Prostate gland (tissue), 2 donors: ENCODE data around the gene STEAP3. TPM values are rescaled to one million over a fixed set of nuclear protein-coding genes. Genes with fewer than 3 reads are reported as not detected.

Source experiments
- DNase-seq: peaks from one replicate; pipeline ENCODE4 v3.0.0-alpha.2; 2019; ENCODE audit warnings: low spot score
- H3K27ac ChIP-seq, 2 donors: fragments of 200-600 bp; sonication (generic); 2 replicates each; pipeline ENCODE4 v1.5.1; 2017 to 2019
- H3K27me3 ChIP-seq: fragments of 200-600 bp; sonication (generic); replicated peaks from 2 replicates; pipeline ENCODE4 v1.5.1; 2019; ENCODE audit not compliant: insufficient read depth
- H3K36me3 ChIP-seq, 2 donors: fragments of 200-600 bp; sonication (generic); 1 replicate in 1 of 2; 2 replicates in 1 of 2; pipeline versions ENCODE4 v1.5.1 to v1.8.1; 2017 to 2019
- H3K4me1 ChIP-seq: fragments of 200-600 bp; sonication (generic); replicated peaks from 2 replicates; pipeline ENCODE4 v1.5.1; 2019
- H3K4me3 ChIP-seq, 2 donors: fragments of 200-600 bp; sonication (generic); 2 replicates each; pipeline ENCODE4 v1.5.1; 2017 to 2019
- H3K9me3 ChIP-seq: fragments of 200-600 bp; sonication (generic); 2 replicates; pipeline ENCODE4 v1.5.1; 2017
- POLR2A ChIP-seq: fragments of 450-650 bp; IDR thresholded peaks from one replicate; pipeline ENCODE4 v1.6.1; 2016; ENCODE audit warnings: antibody characterized with exemption, mild to moderate bottlenecking
- POLR2AphosphoS5 ChIP-seq: sonication (generic); formaldehyde crosslinking; IDR thresholded peaks from one replicate; pipeline ENCODE4 v1.6.1; 2017; ENCODE audit warnings: antibody characterized with exemption
- WGBS: methylation state at CpG from one replicate; pipeline ENCODE4 v1.1.5; 2018; 5-methylcytosine and 5-hydroxymethylcytosine counted together
- intact Hi-C: fragments of 100-400 bp; cut with DNase I; formaldehyde crosslinking; loops from one replicate; pipeline ENCODE4 v1.14.2; 2022
- total RNA-seq, 2 donors: library from RNA; depleted of rRNA; stranded (reverse); fragments of >200 nt; gene quantifications; one replicate each; pipeline ENCODE4 v1.1.0, GENCODE V29; 2016
- TF ChIP-seq, protein P1 (sequence below), 4 experiments: fragments of 200-600 bp in 2 of 4; fragments of 450-650 bp in 2 of 4; sonication (generic) in 2 of 4; IDR thresholded peaks; 1 replicate in 3 of 4; 2 replicates in 1 of 4; pipeline ENCODE4 v1.5.1; 2016 to 2019; ENCODE audit warnings: antibody characterized with exemption in 4 of 4, mild to moderate bottlenecking in 2 of 4, moderate library complexity in 2 of 4

Gene STEAP3
- total RNA-seq, 2 donors from 2014 or later, result 15.3 to 25.1 TPM

DNA sequence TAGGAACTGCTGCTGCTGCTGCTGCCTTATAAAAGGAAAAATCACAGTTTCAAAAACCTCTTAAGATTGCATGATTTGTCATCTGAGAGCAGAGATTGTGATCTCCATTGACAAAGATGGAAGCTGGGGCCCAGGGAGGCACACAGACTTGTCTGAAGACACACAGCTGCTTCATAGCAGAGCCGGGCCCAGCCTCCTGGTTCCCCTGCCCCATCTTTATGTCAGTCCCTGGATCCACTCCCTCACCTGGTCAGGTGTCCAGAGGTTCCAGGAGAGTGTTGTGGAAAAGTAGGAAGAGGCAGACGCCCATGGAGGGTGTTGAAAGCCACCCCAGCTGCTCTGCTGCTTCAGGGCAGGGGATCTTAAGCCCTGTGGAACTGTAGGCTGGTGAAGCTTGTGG, 20.0 kb downstream of the STEAP3 start:
- Histone ChIP-seq H3K9me3 (no peaks in the 10 kb centered on the region), H3K4me3 (no peak overlapping the region), H3K27ac (no peak overlapping the region), H3K27me3 (no peaks in the 10 kb centered on the region), H3K36me3 (no peaks in the 10 kb centered on the region), H3K4me1 (peaks cover 3% of the 10 kb centered on the region)
- DNase-seq, result no peak
- TF ChIP-seq POLR2A, result no peak
- TF ChIP-seq, protein P1, sequence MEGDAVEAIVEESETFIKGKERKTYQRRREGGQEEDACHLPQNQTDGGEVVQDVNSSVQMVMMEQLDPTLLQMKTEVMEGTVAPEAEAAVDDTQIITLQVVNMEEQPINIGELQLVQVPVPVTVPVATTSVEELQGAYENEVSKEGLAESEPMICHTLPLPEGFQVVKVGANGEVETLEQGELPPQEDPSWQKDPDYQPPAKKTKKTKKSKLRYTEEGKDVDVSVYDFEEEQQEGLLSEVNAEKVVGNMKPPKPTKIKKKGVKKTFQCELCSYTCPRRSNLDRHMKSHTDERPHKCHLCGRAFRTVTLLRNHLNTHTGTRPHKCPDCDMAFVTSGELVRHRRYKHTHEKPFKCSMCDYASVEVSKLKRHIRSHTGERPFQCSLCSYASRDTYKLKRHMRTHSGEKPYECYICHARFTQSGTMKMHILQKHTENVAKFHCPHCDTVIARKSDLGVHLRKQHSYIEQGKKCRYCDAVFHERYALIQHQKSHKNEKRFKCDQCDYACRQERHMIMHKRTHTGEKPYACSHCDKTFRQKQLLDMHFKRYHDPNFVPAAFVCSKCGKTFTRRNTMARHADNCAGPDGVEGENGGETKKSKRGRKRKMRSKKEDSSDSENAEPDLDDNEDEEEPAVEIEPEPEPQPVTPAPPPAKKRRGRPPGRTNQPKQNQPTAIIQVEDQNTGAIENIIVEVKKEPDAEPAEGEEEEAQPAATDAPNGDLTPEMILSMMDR (IDR thresholded peaks at IDR 0.05), result no peak
- no peak for TF ChIP-seq POLR2AphosphoS5
- intact Hi-C loops, result no loop called here
- 97% methylated on average over 2 of the region's 2 CpGs for WGBS

DNA sequence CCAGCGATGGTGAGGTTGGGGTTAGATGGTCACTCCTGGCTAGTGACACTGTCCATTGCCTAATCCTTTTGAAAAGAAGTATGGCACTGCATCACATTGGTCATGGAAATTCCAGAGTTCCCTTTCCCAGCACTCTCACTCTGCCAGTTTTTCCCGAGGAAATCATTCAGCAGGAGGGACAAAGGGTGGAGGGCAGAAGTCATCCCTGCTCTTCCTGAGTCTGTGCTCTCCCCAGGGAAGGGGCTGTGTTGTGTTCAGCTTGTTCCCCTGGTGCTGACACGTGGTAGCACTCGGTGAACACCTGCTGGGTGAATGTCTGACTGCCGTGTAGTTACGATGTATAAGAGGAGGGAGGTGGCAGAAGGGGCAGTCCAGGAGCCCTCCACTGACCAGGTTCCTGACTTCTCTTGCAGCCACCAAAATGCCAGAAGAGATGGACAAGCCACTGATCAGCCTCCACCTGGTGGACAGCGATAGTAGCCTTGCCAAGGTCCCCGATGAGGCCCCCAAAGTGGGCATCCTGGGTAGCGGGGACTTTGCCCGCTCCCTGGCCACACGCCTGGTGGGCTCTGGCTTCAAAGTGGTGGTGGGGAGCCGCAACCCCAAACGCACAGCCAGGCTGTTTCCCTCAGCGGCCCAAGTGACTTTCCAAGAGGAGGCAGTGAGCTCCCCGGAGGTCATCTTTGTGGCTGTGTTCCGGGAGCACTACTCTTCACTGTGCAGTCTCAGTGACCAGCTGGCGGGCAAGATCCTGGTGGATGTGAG, 21.6 kb downstream of the STEAP3 start:
- intact Hi-C loops, result no loop called here
- WGBS, result 88% methylated on average over 13 of the region's 17 CpGs
- TF ChIP-seq POLR2A (no peak), POLR2AphosphoS5 (no peak)
- TF ChIP-seq, protein P1 (IDR thresholded peaks at IDR 0.05), result no peak
- no peak for DNase-seq
- H3K36me3 ChIP-seq, result no peaks in the 10 kb centered on the region
- H3K27ac ChIP-seq, result no peak overlapping the region
- H3K4me3 ChIP-seq, result no peak overlapping the region
- peaks cover under 1% of the 10 kb centered on the region for H3K4me1 ChIP-seq
- H3K27me3 ChIP-seq, result no peaks in the 10 kb centered on the region
- no peaks in the 10 kb centered on the region for H3K9me3 ChIP-seq

DNA sequence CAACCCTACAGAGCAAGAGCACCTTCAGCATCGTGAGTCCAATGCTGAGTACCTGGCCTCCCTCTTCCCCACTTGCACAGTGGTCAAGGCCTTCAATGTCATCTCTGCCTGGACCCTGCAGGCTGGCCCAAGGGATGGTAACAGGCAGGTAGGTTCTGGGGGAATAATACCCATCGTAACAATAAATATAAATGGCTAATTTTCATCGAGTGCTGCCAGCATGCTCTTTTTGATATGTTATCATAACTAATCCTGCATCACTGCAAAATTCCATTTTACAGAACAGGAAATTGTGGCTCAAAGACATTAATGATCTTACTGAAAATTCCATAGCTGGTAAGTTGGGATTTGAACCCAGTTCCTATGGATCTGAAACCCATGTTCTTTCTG, 22.2 kb downstream of the STEAP3 start:
- Histone ChIP-seq H3K27ac (no peak overlapping the region), H3K27me3 (no peaks in the 10 kb centered on the region), H3K9me3 (no peaks in the 10 kb centered on the region), H3K4me3 (no peak overlapping the region), H3K4me1 (no peaks in the 10 kb centered on the region), H3K36me3 (no peaks in the 10 kb centered on the region)
- no peak for TF ChIP-seq POLR2AphosphoS5
- TF ChIP-seq, protein P1 (IDR thresholded peaks at IDR 0.05), result no peak
- TF ChIP-seq POLR2A, result no peak
- intact Hi-C loops, result no loop called here
- no peak for DNase-seq
- WGBS, result 96% methylated on average over 3 of the region's 3 CpGs

DNA sequence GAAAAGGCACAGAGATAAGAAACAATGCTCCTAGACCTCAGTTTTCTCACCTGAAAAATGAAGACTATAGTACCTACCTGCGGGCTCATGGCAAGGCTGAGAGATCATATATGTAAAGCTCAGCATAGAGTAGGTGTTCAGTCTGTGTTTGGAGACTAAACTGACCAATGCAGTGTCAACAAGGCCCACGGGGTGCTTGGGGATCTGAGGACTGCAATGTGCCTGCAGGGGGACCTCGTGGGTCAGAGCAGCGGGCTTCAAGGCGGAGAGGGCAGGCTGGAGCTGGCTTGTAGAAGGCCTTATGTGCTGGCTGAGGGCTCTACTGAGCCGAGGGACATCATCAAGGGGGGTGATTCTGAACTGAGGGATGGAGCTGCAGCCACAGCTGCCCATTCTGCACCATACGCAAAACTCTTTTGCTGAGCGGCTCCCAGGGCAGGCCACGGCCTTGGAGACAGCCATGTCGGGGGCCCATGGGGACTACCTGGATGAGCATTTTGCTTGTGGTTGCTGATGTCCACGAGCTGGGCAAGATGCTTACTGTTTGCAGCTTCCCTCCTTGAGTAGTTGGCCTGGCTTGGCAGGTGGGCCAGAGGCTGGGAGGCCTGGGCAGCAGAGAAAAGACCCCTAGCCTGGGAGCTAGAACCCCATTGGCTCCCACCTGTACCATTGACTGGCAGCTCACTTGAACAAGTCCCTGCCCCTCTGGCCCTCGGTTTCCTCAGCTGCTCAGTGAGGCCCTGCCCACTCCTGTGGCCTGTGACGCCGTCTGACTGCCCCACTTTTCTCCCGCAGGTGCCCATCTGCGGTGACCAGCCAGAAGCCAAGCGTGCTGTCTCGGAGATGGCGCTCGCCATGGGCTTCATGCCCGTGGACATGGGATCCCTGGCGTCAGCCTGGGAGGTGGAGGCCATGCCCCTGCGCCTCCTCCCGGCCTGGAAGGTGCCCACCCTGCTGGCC, 23.5 kb downstream of the STEAP3 start:
- Histone ChIP-seq H3K27ac (no peak overlapping the region), H3K4me3 (no peak overlapping the region), H3K27me3 (no peaks in the 10 kb centered on the region), H3K9me3 (no peaks in the 10 kb centered on the region), H3K36me3 (no peaks in the 10 kb centered on the region), H3K4me1 (no peaks in the 10 kb centered on the region)
- 91% methylated on average over 24 of the region's 24 CpGs for WGBS
- TF ChIP-seq, protein P1 (IDR thresholded peaks at IDR 0.05), result no peak
- TF ChIP-seq POLR2A, result no peak
- TF ChIP-seq POLR2AphosphoS5, result no peak
- DNase-seq, result no peak
- intact Hi-C loops, result no loop called here
